OCI-M2 (cell line): ENCODE data around the gene ATAD3A.
"Not testable (repeated sequence)": the region's sequence is repeated elsewhere in the genome, so short reads cannot be mapped to it uniquely, and the experiment has no call there.

Experiments used
- DNase-seq: peaks from one replicate; lab custom pipeline; 2025; ENCODE audit not compliant: unreplicated experiment; lab: John Stamatoyannopoulos, UW

The ATAD3A gene

GRCh38 chr1:1554550-1554925 is 42.6 kb downstream of the ATAD3A start:
- no peak for DNase-seq

DNA sequence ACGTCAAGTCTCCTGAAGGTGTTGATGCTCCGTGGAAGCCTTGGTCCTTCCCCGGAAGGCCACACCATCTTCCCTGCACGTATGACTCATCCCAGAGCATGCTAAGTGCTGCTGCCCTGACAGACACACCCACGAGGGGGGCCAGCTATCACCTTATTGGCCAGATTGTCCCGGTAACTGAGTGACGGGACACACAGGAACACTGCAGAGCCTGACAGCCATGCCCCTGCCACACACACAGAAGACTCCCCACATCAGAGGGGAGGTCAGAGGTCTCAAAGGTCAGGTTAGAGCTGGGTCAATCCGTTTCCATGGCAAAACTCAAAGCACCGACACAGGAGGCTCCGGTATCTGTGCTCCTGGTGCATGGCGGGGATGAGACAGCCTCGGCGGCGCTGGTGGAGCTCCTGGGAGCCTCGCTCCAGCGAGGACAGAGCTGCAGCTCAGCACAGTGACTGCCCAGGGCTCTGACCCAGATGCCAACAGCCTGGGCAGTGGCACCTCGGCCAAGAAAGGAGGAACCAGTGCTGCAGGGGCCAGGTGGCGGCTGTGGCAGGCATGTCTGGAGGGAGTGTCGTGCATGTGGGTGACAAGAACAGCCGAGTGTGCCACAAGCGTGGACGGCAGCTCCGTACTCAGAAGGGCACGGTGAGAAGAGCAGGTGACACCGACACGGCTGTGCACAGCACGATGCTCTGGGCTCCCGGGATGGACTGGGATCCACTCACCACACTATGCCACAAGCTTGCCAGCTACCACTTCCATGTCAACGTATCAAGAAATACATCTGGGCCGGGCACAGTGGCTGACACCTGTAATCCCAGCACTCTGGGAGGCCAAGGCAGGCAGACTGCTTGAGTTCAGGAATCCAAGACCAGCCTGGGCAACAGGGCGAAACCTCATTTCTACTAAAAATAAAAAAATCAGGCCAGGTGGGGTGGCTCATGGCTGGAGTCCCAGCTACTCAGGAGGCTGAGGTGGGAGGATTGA is 43.3 kb downstream of the ATAD3A start:
- no peak for DNase-seq

DNA sequence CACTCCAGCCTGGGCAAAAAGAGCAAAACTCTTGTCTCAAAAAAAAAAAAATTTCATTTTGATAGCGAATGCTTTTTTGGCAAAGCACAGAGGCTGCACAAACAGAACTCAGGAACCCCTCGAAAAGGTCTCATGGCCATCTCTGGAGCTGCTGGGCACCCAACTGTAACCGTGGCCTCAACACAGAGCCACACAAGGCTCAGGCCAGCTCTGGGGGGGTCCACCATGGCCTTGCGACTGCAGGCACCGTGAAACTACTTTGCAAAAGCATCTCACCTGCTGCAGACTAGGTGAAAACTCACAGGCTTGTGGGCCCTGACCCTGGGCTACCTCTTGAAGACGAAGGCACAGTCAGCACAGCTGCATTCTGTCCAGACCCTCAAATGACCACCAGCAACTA is 44.5 kb downstream of the ATAD3A start:
- no peak for DNase-seq

DNA sequence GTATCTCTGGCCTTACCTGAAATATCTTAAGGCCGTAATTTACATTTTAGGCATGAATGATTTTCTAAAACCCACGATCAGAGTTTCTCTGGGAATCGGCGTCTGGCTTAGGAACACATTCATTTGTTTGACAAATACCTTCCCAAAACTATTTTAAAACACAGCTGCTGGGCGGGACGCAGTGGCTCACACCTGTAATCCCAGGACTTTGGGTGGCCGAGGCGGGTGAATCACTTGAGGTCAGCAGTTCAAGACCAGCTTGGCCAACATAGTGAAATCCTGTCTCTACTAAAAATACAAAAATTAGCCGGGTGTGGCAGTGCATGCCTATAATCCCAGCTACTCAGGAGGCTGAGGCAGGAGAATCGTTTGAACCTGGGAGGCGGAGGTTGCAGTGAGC is 45.0 kb downstream of the ATAD3A start:
- DNase-seq = not testable (repeated sequence)

DNA sequence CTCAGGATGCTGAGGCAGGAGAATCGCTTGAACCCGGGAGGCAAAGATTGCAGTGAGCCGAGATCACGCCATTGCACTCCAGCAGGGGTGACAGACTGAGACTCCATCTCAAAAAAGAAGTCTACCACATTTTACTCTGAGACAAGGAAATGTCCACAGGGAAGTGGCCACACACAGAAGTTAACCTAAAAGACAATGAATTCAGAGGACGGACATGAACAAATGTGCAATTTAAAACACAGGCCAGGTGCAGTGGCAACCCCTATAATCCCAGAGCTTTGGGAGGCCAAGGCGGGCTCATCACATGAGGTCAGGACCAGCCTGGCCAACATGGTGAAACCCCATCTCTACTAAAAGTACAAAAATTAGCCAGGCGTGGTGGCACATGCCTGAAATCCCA is 45.7 kb downstream of the ATAD3A start:
- not testable (repeated sequence) for DNase-seq

GRCh38 chr1:1558591-1558990 is 46.6 kb downstream of the ATAD3A start:
- DNase-seq = no peak

GRCh38 chr1:1559066-1559465 is 47.1 kb downstream of the ATAD3A start:
- DNase-seq = no peak

GRCh38 chr1:1560178-1560577 is 48.2 kb downstream of the ATAD3A start:
- no peak for DNase-seq

DNA sequence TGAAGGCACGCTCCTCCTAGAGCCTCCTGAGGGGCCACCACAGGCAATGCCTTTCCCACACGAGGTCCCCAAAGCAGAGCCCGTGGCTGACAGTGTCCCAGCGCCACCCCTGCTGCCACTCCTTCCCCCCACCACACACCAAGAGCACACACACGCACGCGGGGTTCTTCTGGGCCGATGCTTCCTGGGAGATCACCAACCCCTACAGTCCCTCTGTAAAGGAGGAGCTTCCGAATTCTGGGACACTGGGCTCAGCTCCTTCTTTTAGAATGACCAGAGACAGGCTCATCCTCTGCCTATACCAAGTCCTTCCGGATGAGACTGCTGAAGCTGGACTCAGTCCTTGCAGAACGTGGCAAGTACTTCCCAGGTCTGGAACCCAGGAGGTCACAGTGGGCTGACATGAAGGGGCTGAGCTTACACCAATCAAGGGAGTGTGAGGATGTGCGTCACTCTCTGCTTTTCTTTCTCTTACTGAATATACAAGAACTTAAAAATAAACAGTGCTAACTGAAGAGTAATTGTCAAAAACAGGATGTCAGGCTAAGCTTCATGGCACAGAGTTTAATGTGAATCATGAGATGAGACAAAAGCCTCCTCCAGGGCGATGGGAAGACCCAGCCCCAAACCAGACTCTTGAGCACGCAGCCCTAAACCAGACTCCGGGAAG is 50.0 kb downstream of the ATAD3A start:
- DNase-seq = no peak

- no peak for DNase-seq
Measured at GRCh38 chr1:1562556-1563195, 50.7 kb downstream of the ATAD3A start.

GRCh38 chr1:1563688-1564087 is 51.7 kb downstream of the ATAD3A start:
- DNase-seq = no peak

DNA sequence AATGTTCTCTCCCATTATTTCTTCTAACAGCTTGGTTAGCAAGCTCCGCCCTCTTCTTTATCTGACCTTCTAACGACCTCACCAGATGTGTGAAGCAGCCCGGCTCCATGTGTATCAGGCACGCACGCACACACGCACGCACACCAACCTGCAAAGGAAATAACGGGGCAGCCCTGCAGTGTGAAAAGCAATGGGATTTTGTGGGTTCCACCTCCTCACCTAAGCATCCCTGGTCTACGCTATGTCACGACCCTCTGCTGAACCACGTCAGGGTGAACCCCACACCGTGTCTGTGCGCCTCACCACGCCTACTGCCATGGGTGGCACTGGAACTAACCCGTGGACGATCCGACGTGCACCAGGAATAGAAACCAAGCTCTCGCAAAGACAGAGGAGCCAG is 52.3 kb downstream of the ATAD3A start:
- no peak for DNase-seq

- DNase-seq = no peak
Measured at GRCh38 chr1:1565340-1565739, 53.4 kb downstream of the ATAD3A start.

DNA sequence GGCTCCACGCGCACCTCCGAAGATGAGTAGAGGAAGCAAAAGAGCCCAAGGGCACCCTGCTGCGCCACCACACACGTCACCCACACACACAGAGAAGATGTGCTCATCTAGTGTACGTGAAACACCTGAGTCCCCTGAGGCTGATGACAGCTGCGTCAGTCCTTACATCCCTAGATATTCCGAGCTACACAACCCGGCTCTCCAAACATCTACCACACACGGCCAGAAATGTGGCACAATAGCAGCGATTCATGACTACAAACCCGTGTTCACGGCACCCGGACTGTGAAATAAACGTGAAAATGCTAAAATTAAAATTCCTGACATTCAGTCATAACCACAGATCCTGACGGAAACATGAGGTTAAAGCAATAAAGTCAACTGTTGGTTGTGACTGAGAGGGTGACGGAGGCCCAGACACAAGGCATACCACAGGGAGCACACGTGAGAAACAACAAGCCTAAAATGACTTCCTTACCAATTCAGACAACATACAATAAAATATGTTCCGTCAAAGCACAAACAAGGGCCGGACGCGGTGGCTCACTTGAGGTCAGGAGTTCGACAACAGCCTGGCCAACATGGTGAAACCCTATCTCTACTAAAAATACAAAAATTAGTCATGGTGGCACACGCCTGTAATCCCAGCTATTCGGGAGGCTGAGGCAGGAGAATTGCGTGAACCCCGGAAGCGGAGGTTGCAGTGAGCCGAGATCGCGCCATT is 55.4 kb downstream of the ATAD3A start:
- no peak for DNase-seq

GRCh38 chr1:1567891-1568291 is 55.9 kb downstream of the ATAD3A start:
- DNase-seq = no peak

- no peak for DNase-seq
Measured at GRCh38 chr1:1569341-1569740, 57.4 kb downstream of the ATAD3A start.

- DNase-seq = no peak
Measured at GRCh38 chr1:1573843-1574720, 62.1 kb downstream of the ATAD3A start.

GRCh38 chr1:1574721-1575537 is 63.0 kb downstream of the ATAD3A start, which contains the start of gene SSU72:
Gene SSU72 (minus strand): TSS chr1:1574863. CDS start chr1:1574557, 306 bp downstream.
- peak; percentile 19 for DNase-seq

- no peak for DNase-seq
Measured at GRCh38 chr1:1577367-1578011, 65.5 kb downstream of the ATAD3A start.
